Nephron progenitor cell (in vitro differentiated cells): ENCODE measurements around the gene VPS13C.
A peak's percentile ranks its signal among the peaks of the same experiment; 100 is the strongest.

Experiments
- DNase-seq: peaks from one replicate; pipeline ENCODE4 v3.0.0; 2021
- H3K27ac Mint-ChIP-seq: 2 replicates; pipeline ENCODE4 v1.8.0; 2021; ENCODE audit warnings: mild to moderate bottlenecking, moderate library complexity, mixed read lengths
- H3K27me3 Mint-ChIP-seq: 2 replicates; pipeline ENCODE4 v1.8.0; 2021; ENCODE audit warnings: mild to moderate bottlenecking, low read depth, mixed read lengths; ENCODE audit not compliant: poor library complexity
- H3K36me3 Mint-ChIP-seq: 2 replicates; pipeline ENCODE4 v1.8.0; 2021; ENCODE audit warnings: low read depth, mixed read lengths
- H3K4me1 Mint-ChIP-seq: 2 replicates; pipeline ENCODE4 v1.8.0; 2021; ENCODE audit warnings: mixed read lengths
- H3K4me3 Mint-ChIP-seq: 2 replicates; pipeline ENCODE4 v1.8.0; 2021; ENCODE audit warnings: mild to moderate bottlenecking, moderate library complexity, mixed read lengths
- H3K9me3 Mint-ChIP-seq: 2 replicates; pipeline ENCODE4 v1.8.0; 2021; ENCODE audit warnings: mild to moderate bottlenecking, moderate library complexity, mixed read lengths
- TF ChIP-seq, protein P1 (sequence below): fragments of 200-600 bp; sonication (generic); IDR thresholded peaks from 2 replicates; pipeline ENCODE4 v1.5.0; 2021; ENCODE audit warnings: antibody characterized with exemption

The VPS13C gene

DNA sequence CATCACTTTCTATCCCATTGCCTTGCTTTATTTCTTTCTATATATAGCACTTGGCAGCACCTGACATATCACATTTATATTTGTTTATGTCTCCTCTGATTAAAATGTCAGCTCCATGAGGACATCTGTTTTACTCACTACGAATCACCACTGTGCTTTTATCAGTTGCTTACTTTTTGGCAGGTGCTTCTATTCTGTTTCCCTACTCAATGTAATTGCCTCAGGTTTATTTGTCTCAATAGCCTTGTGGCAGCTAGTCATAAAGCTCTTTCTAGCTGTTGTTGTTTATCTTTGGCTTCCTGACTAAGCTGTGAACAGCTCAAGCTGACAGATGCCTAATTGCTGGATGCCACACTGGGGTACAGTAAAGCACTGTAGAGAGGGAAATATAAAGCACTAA, 85.5 kb downstream of the VPS13C start:
- TF ChIP-seq, protein P1, sequence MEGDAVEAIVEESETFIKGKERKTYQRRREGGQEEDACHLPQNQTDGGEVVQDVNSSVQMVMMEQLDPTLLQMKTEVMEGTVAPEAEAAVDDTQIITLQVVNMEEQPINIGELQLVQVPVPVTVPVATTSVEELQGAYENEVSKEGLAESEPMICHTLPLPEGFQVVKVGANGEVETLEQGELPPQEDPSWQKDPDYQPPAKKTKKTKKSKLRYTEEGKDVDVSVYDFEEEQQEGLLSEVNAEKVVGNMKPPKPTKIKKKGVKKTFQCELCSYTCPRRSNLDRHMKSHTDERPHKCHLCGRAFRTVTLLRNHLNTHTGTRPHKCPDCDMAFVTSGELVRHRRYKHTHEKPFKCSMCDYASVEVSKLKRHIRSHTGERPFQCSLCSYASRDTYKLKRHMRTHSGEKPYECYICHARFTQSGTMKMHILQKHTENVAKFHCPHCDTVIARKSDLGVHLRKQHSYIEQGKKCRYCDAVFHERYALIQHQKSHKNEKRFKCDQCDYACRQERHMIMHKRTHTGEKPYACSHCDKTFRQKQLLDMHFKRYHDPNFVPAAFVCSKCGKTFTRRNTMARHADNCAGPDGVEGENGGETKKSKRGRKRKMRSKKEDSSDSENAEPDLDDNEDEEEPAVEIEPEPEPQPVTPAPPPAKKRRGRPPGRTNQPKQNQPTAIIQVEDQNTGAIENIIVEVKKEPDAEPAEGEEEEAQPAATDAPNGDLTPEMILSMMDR, result no peak
- Mint-ChIP-seq H3K9me3 (no peaks in the 10 kb centered on the region), H3K27me3 (no peaks in the 10 kb centered on the region), H3K36me3 (peaks cover 34% of the 10 kb centered on the region), H3K4me3 (no peak overlapping the region), H3K27ac (no peak overlapping the region), H3K4me1 (peaks cover 12% of the 10 kb centered on the region)
- no peak for DNase-seq

DNA sequence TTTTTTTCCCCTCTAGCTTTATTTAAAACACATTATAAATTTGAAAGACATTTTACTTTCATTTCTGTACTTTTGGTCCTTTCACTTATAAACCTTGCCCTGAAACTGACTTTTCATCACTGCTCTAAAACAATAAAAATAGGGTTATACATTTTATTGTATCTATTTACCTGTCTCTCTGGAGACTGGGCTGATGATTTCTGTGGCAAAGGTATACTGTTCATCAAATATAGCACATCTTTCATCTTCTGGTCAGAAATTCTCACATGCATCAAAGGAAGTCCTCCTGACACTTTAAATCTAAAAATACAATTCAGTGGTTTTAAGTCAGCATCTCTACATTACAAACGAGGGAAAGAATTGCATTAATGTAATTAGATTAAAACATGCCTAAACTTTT, 86.1 kb downstream of the VPS13C start:
- no peak overlapping the region for H3K4me3 Mint-ChIP-seq
- TF ChIP-seq, protein P1, result no peak
- H3K4me1 Mint-ChIP-seq, result peaks cover 12% of the 10 kb centered on the region
- H3K36me3 Mint-ChIP-seq, result peaks cover 29% of the 10 kb centered on the region
- DNase-seq, result no peak
- no peaks in the 10 kb centered on the region for H3K9me3 Mint-ChIP-seq
- H3K27me3 Mint-ChIP-seq, result no peaks in the 10 kb centered on the region
- no peak overlapping the region for H3K27ac Mint-ChIP-seq

DNA sequence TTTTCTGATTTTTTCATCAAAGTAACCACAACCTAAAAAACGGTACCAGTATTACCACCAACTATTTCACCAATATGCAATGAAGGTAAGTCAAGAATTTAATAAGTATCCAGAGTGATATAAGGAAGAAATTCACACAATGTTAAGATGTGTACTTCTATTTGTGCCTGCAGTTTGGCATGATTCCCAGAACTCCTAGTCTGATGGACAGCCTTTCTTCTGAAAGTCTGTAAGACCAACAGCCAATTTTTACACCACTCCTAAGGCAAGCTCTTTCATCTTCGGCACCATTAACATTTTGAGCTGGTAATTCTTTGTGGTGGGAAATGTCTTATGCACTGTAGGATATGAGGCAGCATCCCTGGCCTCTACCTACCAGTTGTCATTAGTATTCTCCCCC, 108.3 kb downstream of the VPS13C start:
- peaks cover 19% of the 10 kb centered on the region for H3K36me3 Mint-ChIP-seq
- H3K4me3 Mint-ChIP-seq, result no peak overlapping the region
- TF ChIP-seq, protein P1, result no peak
- H3K4me1 Mint-ChIP-seq, result no peaks in the 10 kb centered on the region
- no peaks in the 10 kb centered on the region for H3K27me3 Mint-ChIP-seq
- no peak for DNase-seq
- no peaks in the 10 kb centered on the region for H3K9me3 Mint-ChIP-seq
- peak overlapping the region; percentile 74 for H3K27ac Mint-ChIP-seq

DNA sequence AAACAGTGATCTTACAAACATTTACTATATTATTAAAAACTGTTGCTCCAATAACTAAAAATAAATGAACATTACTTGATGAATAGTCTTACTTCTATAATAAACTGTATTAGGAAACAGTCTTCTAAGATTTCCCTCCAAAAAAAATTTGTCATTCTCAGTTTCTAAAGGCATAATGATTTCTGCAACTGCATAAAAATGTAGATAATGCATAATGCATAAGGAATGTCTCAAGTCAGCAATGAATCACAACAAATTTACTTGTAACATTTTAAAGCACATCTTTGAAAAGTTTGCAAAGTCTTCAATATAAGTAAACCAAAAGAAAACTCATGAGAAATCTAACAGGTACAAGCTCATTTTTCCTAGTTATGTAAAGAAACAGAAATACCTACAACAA, 113.5 kb downstream of the VPS13C start:
- Mint-ChIP-seq H3K4me3 (no peak overlapping the region), H3K4me1 (no peaks in the 10 kb centered on the region), H3K27me3 (no peaks in the 10 kb centered on the region), H3K27ac (no peak overlapping the region), H3K9me3 (peaks cover 26% of the 10 kb centered on the region), H3K36me3 (peaks cover 43% of the 10 kb centered on the region)
- TF ChIP-seq, protein P1, result no peak
- DNase-seq, result no peak

DNA sequence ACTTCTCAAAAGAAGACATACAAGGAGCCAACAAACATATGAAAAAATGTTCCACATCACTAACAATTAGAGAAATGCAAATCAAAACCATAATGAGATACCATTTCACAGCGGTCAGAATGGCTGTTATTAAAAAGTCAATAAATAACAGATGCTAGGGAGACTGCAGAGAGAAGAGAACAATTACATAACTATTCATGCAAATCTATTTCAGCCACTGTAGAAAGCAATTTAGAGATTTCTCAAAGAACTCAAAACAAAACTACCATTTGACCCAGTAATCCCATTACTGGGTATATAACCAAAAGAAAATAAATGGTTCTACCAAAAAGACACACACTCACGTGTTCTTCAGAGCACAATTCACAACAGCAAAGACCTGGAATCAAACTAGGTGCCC, 116.3 kb downstream of the VPS13C start:
- no peak overlapping the region for H3K27ac Mint-ChIP-seq
- TF ChIP-seq, protein P1, result no peak
- H3K9me3 Mint-ChIP-seq, result peaks cover 26% of the 10 kb centered on the region
- no peak overlapping the region for H3K4me3 Mint-ChIP-seq
- no peak for DNase-seq
- no peaks in the 10 kb centered on the region for H3K4me1 Mint-ChIP-seq
- peaks cover 46% of the 10 kb centered on the region for H3K36me3 Mint-ChIP-seq
- H3K27me3 Mint-ChIP-seq, result no peaks in the 10 kb centered on the region

DNA sequence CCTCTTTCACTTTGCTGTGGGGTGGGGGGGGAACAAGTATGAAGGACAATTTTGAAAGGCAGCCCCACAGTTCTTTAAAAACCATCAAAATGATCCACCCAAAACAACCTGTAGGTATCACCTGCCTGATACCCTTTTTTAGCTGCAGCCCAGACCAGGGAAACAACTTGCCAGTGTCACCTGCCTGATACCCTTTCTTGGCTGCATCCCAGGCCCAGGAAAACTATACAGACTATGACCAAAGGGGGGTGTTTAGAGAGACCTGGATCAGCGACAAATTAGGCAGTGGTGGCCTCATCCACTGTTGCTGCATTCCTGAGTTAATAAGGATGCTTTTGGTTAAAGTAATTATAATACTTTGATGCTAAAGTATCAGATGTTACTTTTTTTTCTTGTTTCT, 122.0 kb downstream of the VPS13C start:
- Mint-ChIP-seq H3K27me3 (no peaks in the 10 kb centered on the region), H3K4me3 (no peak overlapping the region), H3K4me1 (no peaks in the 10 kb centered on the region), H3K27ac (no peak overlapping the region), H3K36me3 (peaks cover 13% of the 10 kb centered on the region), H3K9me3 (peaks cover 7% of the 10 kb centered on the region)
- TF ChIP-seq, protein P1, result no peak
- no peak for DNase-seq
